Natural killer cell (primary cell): ENCODE measurements around the gene HCK. TPM values are rescaled to one million over a fixed set of nuclear protein-coding genes. Genes with fewer than 3 reads are reported as not detected.

Source experiments
- ATAC-seq, 3 donors: fragments of 150-1000 bp in 2 of 3; fragments of 200-7000 bp in 1 of 3; cut with Tn5 transposase; 1 replicate in 1 of 3; 2 replicates in 2 of 3; pipeline ENCODE4 v1.10.0; 2021; ENCODE audit warnings: mild to moderate bottlenecking in 2 of 3, moderate library complexity in 2 of 3
- DNase-seq, 2 donors: peaks; one replicate each; pipeline versions ENCODE4 v3.0.0 to v3.0.0-alpha.2; 2013 to 2021; ENCODE audit warnings: mixed read lengths in 1 of 2
- H3K27ac ChIP-seq: one replicate; pipeline ENCODE4 v1.5.1; 2013; ENCODE audit warnings: mild to moderate bottlenecking, low read length
- H3K27me3 ChIP-seq: one replicate; pipeline ENCODE4 v1.6.1; 2013; ENCODE audit warnings: low read length; ENCODE audit not compliant: control insufficient read depth, insufficient read depth
- H3K36me3 ChIP-seq: one replicate; pipeline ENCODE4 v1.6.1; 2013; ENCODE audit warnings: low read length; ENCODE audit not compliant: control insufficient read depth, insufficient read depth
- H3K4me1 ChIP-seq: one replicate; pipeline ENCODE4 v1.6.1; 2013; ENCODE audit warnings: low read length; ENCODE audit not compliant: control insufficient read depth, insufficient read depth
- H3K4me3 ChIP-seq: one replicate; pipeline ENCODE4 v1.5.1; 2013; ENCODE audit warnings: low read length
- H3K9me3 ChIP-seq: one replicate; pipeline ENCODE4 v1.6.1; 2013; ENCODE audit warnings: low read length; ENCODE audit not compliant: control insufficient read depth, insufficient read depth
- H3K27ac Mint-ChIP-seq, 2 donors: one replicate each; pipeline ENCODE4 v1.8.0; 2022; ENCODE audit warnings: mild to moderate bottlenecking in 2 of 2, mixed read lengths in 2 of 2, moderate library complexity in 1 of 2
- H3K27me3 Mint-ChIP-seq, 2 donors: one replicate each; pipeline ENCODE4 v1.8.0; 2022; ENCODE audit warnings: low read depth in 2 of 2, mixed read lengths in 2 of 2
- H3K36me3 Mint-ChIP-seq: one replicate; pipeline ENCODE4 v1.8.0; 2022; ENCODE audit warnings: mixed read lengths
- H3K4me1 Mint-ChIP-seq, 2 donors: one replicate each; pipeline ENCODE4 v1.8.0; 2022; ENCODE audit warnings: mixed read lengths in 2 of 2
- H3K4me3 Mint-ChIP-seq: one replicate; pipeline ENCODE4 v1.8.0; 2022; ENCODE audit warnings: mild to moderate bottlenecking, moderate library complexity, mixed read lengths
- H3K9me3 Mint-ChIP-seq, 2 donors: one replicate each; pipeline ENCODE4 v1.8.0; 2022; ENCODE audit warnings: mixed read lengths in 2 of 2
- WGBS: methylation state at CpG from one replicate; pipeline ENCODE4 v1.1.7; 2013; ENCODE audit warnings: missing lambda C conversion rate; ENCODE audit not compliant: insufficient coverage; 5-methylcytosine and 5-hydroxymethylcytosine counted together
- intact Hi-C: fragments of 100-400 bp; cut with micrococcal nuclease; formaldehyde crosslinking; loops from one replicate; pipeline ENCODE4 v1.14.2; 2022
- total RNA-seq, 4 donors: library from RNA; stranded (reverse); fragments of 120-200 nt in 1 of 4; gene quantifications; one replicate each; pipeline versions ENCODE4 v1.2.3 to v1.2.4, GENCODE V29; 2013 to 2022
- TF ChIP-seq, protein P1 (sequence below): fragments of 200-600 bp; IDR thresholded peaks from one replicate; pipeline ENCODE4 v1.8.0; 2022; ENCODE audit warnings: antibody characterized with exemption

The HCK gene
- total RNA-seq, 3 donors from 2014 or later (not counting 1 experiment from before 2014, with no cell fraction given): 6.3 to 31.6 (median 12.4) TPM

- no peak overlapping the region for H3K4me3 ChIP-seq
- no peaks in the 10 kb centered on the region for H3K27me3 ChIP-seq
- ATAC-seq (no peak), DNase-seq (no peak)
- Mint-ChIP-seq H3K4me1 (no peaks in the 10 kb centered on the region), H3K27me3 (peaks cover 0 to 8% of the 10 kb centered on the region in 2 donors), H3K36me3 (no peaks in the 10 kb centered on the region), H3K9me3 (no peaks in the 10 kb centered on the region), H3K27ac (no peak overlapping the region), H3K4me3 (no peak overlapping the region)
- H3K27ac ChIP-seq: no peak overlapping the region
- WGBS: 100% methylated on average over 1 of the region's 1 CpG
- peaks cover 6% of the 10 kb centered on the region for H3K4me1 ChIP-seq
- TF ChIP-seq, protein P1, sequence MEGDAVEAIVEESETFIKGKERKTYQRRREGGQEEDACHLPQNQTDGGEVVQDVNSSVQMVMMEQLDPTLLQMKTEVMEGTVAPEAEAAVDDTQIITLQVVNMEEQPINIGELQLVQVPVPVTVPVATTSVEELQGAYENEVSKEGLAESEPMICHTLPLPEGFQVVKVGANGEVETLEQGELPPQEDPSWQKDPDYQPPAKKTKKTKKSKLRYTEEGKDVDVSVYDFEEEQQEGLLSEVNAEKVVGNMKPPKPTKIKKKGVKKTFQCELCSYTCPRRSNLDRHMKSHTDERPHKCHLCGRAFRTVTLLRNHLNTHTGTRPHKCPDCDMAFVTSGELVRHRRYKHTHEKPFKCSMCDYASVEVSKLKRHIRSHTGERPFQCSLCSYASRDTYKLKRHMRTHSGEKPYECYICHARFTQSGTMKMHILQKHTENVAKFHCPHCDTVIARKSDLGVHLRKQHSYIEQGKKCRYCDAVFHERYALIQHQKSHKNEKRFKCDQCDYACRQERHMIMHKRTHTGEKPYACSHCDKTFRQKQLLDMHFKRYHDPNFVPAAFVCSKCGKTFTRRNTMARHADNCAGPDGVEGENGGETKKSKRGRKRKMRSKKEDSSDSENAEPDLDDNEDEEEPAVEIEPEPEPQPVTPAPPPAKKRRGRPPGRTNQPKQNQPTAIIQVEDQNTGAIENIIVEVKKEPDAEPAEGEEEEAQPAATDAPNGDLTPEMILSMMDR: no peak
- intact Hi-C loops: no loop called here
- H3K36me3 ChIP-seq: no peaks in the 10 kb centered on the region
- no peaks in the 10 kb centered on the region for H3K9me3 ChIP-seq
Observed at GRCh38 chr20:32075534-32075933, 23.5 kb downstream of the HCK start.

GRCh38 chr20:32077190-32077589, 25.1 kb downstream of the HCK start:
- WGBS: 33% methylated on average over 3 of the region's 4 CpGs
- intact Hi-C loops: no loop called here
- Histone ChIP-seq H3K4me3 (no peak overlapping the region), H3K36me3 (no peaks in the 10 kb centered on the region), H3K4me1 (no peaks in the 10 kb centered on the region), H3K9me3 (no peaks in the 10 kb centered on the region), H3K27ac (no peak overlapping the region), H3K27me3 (no peaks in the 10 kb centered on the region)
- ATAC-seq (no peak), DNase-seq (no peak)
- no peaks in the 10 kb centered on the region for H3K9me3 Mint-ChIP-seq
- no peak overlapping the region for H3K4me3 Mint-ChIP-seq
- peaks cover 0 to 9% of the 10 kb centered on the region in 2 donors for H3K27me3 Mint-ChIP-seq
- no peak overlapping the region for H3K27ac Mint-ChIP-seq
- no peaks in the 10 kb centered on the region for H3K4me1 Mint-ChIP-seq
- H3K36me3 Mint-ChIP-seq: no peaks in the 10 kb centered on the region
- TF ChIP-seq, protein P1: no peak

DNA sequence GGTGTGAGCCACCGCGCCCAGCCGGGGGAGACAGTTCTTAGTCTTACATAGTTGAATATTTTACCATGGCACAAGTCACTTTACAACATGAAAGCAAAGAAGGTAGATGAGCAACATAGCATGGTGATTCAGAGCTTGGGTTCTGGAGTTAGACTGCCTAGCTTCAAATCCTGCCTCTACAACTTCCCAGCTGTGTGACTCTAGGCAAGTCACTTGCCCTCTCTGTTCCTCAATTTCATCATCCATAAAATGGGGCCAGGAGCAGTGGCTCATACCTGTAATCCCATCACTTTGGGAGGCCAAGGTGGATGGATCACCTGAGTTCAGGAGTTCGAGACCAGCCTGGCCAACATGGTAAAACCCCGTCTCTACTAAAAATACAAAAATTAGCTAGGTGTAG, 26.3 kb downstream of the HCK start:
- WGBS: 79% methylated on average over 3 of the region's 5 CpGs
- no peaks in the 10 kb centered on the region for H3K9me3 ChIP-seq
- intact Hi-C loops: no loop called here
- H3K9me3 Mint-ChIP-seq: no peaks in the 10 kb centered on the region
- H3K27ac ChIP-seq: no peak overlapping the region
- no peaks in the 10 kb centered on the region for H3K4me1 ChIP-seq
- DNase-seq: no peak
- H3K27me3 Mint-ChIP-seq: peaks cover 0 to 12% of the 10 kb centered on the region in 2 donors
- H3K36me3 ChIP-seq: no peaks in the 10 kb centered on the region
- ATAC-seq: no peak
- no peaks in the 10 kb centered on the region for H3K4me1 Mint-ChIP-seq
- TF ChIP-seq, protein P1: no peak
- H3K4me3 Mint-ChIP-seq: no peak overlapping the region
- no peak overlapping the region for H3K4me3 ChIP-seq
- H3K36me3 Mint-ChIP-seq: no peaks in the 10 kb centered on the region
- H3K27me3 ChIP-seq: no peaks in the 10 kb centered on the region
- no peak overlapping the region for H3K27ac Mint-ChIP-seq

DNA sequence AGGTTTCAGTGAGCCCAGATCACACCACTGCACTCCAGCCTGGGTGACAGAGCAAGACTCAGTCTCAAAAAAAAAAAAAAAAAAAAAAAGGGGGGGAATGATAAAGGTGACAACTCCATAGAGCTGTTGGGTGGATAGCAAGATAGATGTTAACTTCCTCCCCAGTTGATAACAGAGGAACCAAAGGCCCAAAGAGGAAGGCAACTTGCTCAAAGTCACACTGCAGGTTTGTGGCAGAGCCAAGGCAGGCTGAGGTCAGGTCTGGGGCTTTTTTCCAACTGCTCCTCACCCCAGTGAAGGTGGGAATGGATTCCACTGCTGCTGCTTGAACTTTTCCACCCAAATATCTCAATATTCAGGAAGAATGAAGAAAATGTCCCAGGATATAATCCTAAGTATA, 26.7 kb downstream of the HCK start:
- no peak for DNase-seq
- Mint-ChIP-seq H3K9me3 (no peaks in the 10 kb centered on the region), H3K27me3 (peaks cover 0 to 12% of the 10 kb centered on the region in 2 donors), H3K27ac (no peak overlapping the region), H3K4me1 (no peaks in the 10 kb centered on the region), H3K4me3 (no peak overlapping the region), H3K36me3 (no peaks in the 10 kb centered on the region)
- Histone ChIP-seq H3K27ac (no peak overlapping the region), H3K27me3 (no peaks in the 10 kb centered on the region), H3K4me1 (no peaks in the 10 kb centered on the region), H3K4me3 (no peak overlapping the region), H3K9me3 (no peaks in the 10 kb centered on the region), H3K36me3 (no peaks in the 10 kb centered on the region)
- intact Hi-C loops: no loop called here
- no peak for ATAC-seq
- TF ChIP-seq, protein P1: no peak
